HG02759 (cell line): Measurements from ENCODE around the gene ZNF518A.
A peak's percentile ranks its signal among the peaks of the same experiment; 100 is the strongest.

ENCODE experiments used
- ATAC-seq: cut with Tn5 transposase; IDR thresholded peaks from one replicate; pipeline ENCODE4 v1.9.1; 2021; ENCODE audit warnings: mild to moderate bottlenecking, moderate library complexity; ENCODE audit not compliant: unreplicated experiment

The ZNF518A gene, protein sequence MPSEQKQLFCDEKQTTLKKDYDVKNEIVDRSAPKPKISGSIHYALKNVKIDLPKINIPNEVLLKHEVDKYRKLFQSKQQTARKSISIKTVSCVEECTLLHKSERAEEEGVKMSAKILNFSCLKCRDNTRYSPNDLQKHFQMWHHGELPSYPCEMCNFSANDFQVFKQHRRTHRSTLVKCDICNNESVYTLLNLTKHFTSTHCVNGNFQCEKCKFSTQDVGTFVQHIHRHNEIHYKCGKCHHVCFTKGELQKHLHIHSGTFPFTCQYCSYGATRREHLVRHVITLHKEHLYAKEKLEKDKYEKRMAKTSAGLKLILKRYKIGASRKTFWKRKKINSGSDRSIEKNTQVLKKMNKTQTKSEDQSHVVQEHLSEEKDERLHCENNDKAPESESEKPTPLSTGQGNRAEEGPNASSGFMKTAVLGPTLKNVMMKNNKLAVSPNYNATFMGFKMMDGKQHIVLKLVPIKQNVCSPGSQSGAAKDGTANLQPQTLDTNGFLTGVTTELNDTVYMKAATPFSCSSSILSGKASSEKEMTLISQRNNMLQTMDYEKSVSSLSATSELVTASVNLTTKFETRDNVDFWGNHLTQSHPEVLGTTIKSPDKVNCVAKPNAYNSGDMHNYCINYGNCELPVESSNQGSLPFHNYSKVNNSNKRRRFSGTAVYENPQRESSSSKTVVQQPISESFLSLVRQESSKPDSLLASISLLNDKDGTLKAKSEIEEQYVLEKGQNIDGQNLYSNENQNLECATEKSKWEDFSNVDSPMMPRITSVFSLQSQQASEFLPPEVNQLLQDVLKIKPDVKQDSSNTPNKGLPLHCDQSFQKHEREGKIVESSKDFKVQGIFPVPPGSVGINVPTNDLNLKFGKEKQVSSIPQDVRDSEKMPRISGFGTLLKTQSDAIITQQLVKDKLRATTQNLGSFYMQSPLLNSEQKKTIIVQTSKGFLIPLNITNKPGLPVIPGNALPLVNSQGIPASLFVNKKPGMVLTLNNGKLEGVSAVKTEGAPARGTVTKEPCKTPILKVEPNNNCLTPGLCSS (N-terminal part only)

GRCh38 chr10:96129387-96130325 lies at the start of gene ZNF518A:
Gene ZNF518A, plus strand, starts transcription at chr10:96130297. Its CDS starts 26,026 bp downstream, at chr10:96156323.
- ATAC-seq: peak; percentile 81

GRCh38 chr10:96082153-96082552 lies 47.9 kb upstream of the ZNF518A start:
- ATAC-seq: no peak

- ATAC-seq: no peak
These were observed 47.3 kb upstream of the ZNF518A start for GRCh38 chr10:96082748-96083147.

- no peak for ATAC-seq
These were observed 41.0 kb upstream of the ZNF518A start for GRCh38 chr10:96089116-96089515.

- ATAC-seq: peak; percentile 92
These were observed 40.2 kb upstream of the ZNF518A start for GRCh38 chr10:96089670-96090462.

DNA sequence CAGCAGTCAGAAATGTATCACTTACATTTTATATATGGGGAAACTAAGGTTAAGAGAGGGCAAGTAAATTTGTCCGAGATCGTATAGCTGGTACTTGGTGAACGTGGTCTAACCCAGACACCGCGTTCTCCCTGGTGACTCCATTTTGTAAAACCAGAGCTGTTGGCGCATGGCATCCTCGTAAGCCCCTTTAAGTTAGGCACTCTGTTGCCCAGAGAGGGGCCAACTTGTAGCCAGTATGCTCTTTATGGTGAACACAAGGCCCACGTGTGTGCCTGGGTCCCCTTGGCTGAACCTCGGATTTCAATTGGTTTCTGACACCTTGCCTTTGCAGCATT lies 39.7 kb upstream of the ZNF518A start:
- ATAC-seq: no peak

DNA sequence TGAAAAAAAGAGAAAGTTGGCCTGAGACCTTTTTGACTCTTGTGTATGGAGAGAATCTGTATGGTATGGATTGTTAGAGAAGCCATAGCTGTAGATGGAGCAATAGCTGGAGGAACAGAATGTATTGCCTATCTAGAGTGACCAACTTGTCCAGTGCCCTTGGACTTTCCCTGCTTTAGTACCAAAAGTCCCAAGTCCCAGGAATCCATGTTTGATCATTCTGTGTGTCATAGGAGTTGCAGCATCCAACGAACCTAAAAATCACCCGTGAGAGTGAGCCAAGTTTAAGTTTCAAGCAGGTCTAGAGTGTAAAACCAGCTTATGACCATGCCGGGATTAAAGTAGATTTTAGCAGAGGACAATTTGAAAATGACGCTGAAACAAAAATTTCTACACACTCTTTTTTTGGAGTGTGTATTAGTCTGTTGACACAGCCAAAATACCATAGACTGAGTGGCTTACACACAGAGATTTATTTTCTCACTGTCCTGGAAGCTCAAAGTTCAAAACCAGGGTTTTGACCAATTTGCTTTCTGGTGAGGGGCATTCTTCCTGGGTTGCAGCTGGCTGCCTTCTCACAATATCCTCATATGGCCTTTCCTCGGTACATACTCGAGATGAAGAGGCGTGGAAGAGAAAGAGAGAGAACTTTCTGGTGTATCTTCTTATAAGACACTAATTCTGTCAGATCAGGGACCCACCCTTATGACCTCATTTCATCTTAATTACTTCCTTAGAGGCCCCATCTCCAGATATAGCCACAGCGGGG lies 36.9 kb upstream of the ZNF518A start:
- no peak for ATAC-seq

DNA sequence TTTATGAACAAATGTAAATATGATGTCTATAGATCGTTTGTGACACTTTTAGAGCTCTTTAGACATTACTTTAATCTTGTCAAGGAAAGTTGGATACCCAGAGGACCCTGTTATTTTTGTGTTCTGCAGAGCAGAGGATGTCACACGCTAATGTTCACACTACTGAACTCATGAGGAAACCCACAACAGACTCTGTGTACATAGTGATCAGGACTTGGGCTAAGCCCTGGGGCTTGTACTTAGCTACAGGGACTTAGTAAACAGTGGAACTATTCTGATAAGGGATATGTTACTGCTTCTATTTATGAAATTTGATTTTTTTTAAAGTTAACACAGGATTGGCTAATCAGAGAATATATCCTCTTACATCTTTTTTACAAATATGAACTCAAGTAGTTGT lies 36.1 kb upstream of the ZNF518A start:
- ATAC-seq: no peak

DNA sequence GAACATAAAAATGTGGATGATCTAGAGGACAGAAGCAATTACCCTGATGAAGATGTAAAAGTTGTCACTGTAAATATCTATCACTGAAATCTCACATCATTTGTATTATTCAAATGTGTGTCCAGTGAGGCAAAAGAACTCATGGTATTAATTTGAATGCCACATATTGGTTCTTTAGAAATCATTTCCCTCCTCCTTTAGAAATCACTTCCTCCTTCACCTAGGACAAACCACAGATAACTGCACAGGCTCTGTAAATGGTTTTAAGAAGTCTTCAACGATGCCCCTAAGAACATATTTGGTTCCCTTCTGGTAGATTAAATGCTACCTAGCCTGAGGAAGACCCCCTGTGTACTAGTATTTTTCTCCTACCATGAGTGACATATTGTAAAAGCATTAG lies 33.1 kb upstream of the ZNF518A start:
- no peak for ATAC-seq

GRCh38 chr10:96097865-96098264 lies 32.2 kb upstream of the ZNF518A start:
- ATAC-seq: no peak

GRCh38 chr10:96107623-96108038 lies 22.5 kb upstream of the ZNF518A start:
- no peak for ATAC-seq

DNA sequence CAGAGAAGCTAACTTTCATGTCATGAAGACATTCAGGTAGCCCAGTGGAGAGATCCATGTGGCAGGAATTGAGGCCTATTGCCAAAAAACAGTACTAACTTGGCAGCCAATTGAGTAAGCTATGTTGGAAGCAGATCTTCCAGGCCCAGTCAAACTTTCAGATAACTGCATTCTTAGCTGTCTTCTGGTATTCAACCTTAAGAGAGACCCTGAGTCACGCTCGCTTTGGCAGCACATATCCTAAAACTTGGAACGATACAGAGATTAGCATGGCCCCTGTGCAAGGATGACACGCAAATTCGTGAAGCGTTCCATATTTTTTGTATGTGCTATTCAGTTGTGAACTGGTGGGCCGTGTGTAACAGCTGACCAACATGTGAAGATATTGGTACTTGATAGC lies 17.6 kb upstream of the ZNF518A start:
- no peak for ATAC-seq

GRCh38 chr10:96118604-96119450 lies 11.3 kb upstream of the ZNF518A start:
- ATAC-seq: no peak

GRCh38 chr10:96122824-96123223 lies 7.3 kb upstream of the ZNF518A start:
- ATAC-seq: no peak

- no peak for ATAC-seq
These were observed 5.6 kb upstream of the ZNF518A start for GRCh38 chr10:96124230-96125141.

GRCh38 chr10:96125142-96125515 lies 5.0 kb upstream of the ZNF518A start:
- ATAC-seq: no peak

DNA sequence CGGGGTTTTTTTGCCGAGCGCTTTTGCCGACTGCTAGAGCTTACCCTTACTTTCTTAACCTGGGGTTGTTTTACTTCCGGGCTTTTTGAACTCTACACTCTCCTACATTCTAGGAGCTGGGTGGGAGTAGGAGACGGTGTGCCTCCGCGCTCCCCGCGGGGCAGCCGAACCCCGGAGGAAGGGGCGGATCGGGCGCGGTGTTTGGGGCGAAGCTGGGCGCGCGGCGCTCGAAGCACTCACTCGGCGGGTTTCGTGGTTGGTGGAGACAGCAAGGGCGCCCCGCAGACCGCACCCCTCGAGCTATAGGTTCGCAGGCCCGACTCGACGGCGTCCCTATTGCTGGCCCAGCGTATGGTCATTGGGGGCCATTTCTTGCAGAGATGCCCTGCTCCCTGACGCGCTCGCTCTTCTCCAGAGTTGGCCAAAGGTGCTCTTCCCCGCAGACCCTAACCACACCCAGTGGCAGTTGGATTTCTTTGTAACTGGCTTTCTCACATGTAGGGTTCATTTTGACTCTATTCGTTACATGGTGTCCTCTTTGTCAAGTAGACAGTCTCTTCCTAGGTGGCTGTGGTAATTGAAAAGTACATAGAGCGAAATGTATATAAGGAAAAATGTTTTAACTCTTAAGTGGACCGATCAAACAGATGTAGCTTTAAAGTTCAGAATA lies 364 bp downstream of the ZNF518A start:
- peak; percentile 72 for ATAC-seq
